Activated CD4-positive, alpha-beta memory T cell treated with anti-CD3 and anti-CD28 coated beads for 36 hours (primary cell): ENCODE results near the gene HSPH1. TPM values are rescaled to one million over a fixed set of nuclear protein-coding genes. Genes with fewer than 3 reads are reported as not detected.
A peak's percentile ranks its signal among the peaks of the same experiment; 100 is the strongest.

Experiments
- CTCF ChIA-PET: fragments of 350-600 bp; sonication (Branson Sonifier 250); formaldehyde crosslinking; loops from one replicate; lab custom pipeline; 2021; ENCODE audit warnings: antibody characterized with exemption, inconsistent platforms; lab: Charles Lee
- POLR2A ChIA-PET: fragments of 350-600 bp; sonication (Branson Sonifier 250); formaldehyde crosslinking; loops from one replicate; lab custom pipeline; 2021; ENCODE audit warnings: antibody characterized with exemption; lab: Charles Lee
- DNase-seq: peaks from one replicate; pipeline ENCODE4 v3.0.0-alpha.2; 2020
- H3K27ac Mint-ChIP-seq: one replicate; pipeline ENCODE4 v1.8.0; 2021; ENCODE audit warnings: mixed read lengths
- H3K27me3 Mint-ChIP-seq: one replicate; pipeline ENCODE4 v1.8.0; 2021; ENCODE audit warnings: mixed read lengths
- H3K36me3 Mint-ChIP-seq: one replicate; pipeline ENCODE4 v1.8.0; 2021; ENCODE audit warnings: mixed read lengths
- H3K4me1 Mint-ChIP-seq: one replicate; pipeline ENCODE4 v1.8.0; 2021; ENCODE audit warnings: low read depth, mixed read lengths
- H3K4me3 Mint-ChIP-seq: one replicate; pipeline ENCODE4 v1.8.0; 2021; ENCODE audit warnings: mild to moderate bottlenecking, mixed read lengths
- H3K9me3 Mint-ChIP-seq: one replicate; pipeline ENCODE4 v1.8.0; 2021; ENCODE audit warnings: mixed read lengths
- intact Hi-C: fragments of 100-400 bp; cut with micrococcal nuclease; formaldehyde crosslinking; loops from one replicate; pipeline ENCODE4 v1.15.1; 2023
- total RNA-seq, 2 experiments: library from RNA; stranded (reverse); gene quantifications; one replicate each; pipeline ENCODE4 v1.2.3, GENCODE V29; 2021

The HSPH1 gene
- total RNA-seq, 2 experiments from 2014 or later: 214 to 221 TPM

GRCh38 chr13:31151837-31152236 lies 9.9 kb downstream of the HSPH1 start:
- DNase-seq: no peak
- intact Hi-C loops: no loop called here
- Mint-ChIP-seq H3K4me1 (peaks cover 18% of the 10 kb centered on the region), H3K9me3 (no peaks in the 10 kb centered on the region), H3K27me3 (no peaks in the 10 kb centered on the region), H3K36me3 (peaks cover 70% of the 10 kb centered on the region), H3K4me3 (no peak overlapping the region), H3K27ac (no peak overlapping the region)
- POLR2A ChIA-PET: no interaction called here
- CTCF ChIA-PET: interaction anchor here (1.4 kb wide), 1 partner anchor 107 kb away, joined by 6 read pairs; no protein-coding TSS in a partner anchor

DNA sequence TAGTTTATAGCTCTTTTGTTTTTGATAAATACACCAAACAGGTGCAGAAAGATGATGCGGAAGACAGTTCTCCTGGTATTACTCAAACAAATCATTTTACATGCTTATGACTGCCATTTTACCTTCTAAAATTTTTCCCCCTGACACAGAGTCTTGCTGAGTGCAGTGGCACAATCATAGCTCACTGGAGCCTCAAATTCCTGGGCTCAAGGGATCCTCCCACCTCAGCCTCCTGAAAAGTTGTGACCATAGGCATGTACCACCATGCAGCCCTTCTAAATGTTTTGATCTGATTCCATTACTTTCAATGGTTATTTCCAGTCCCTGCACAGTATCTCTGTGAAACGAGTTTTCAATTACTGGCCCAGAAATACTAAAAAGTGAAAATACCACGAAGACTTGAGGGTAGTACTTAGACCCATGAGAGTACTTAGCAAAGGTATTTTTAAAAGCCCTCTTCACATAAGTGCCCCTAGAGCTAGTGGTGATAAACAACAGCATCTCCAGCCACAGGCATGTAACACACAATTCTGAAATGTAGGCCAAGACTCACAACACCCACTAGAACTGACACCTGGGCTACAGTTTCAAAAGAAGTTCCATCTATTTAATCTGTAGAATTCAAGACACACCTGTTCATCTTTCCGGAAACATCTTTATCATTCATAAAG lies 11.3 kb downstream of the HSPH1 start:
- Mint-ChIP-seq H3K27me3 (no peaks in the 10 kb centered on the region), H3K9me3 (no peaks in the 10 kb centered on the region), H3K27ac (peak overlapping the region; percentile 13), H3K4me3 (no peak overlapping the region), H3K4me1 (peaks cover 20% of the 10 kb centered on the region), H3K36me3 (peaks cover 74% of the 10 kb centered on the region)
- intact Hi-C loops: no loop called here
- DNase-seq: no peak
- ChIA-PET POLR2A (no interaction called here), CTCF (interaction anchor here (1.1 kb wide), 1 partner anchor 10 kb away, joined by 3 read pairs; no protein-coding TSS in a partner anchor)

GRCh38 chr13:31149604-31150003 lies 12.1 kb downstream of the HSPH1 start:
- Mint-ChIP-seq H3K4me1 (peaks cover 21% of the 10 kb centered on the region), H3K4me3 (no peak overlapping the region), H3K27me3 (no peaks in the 10 kb centered on the region), H3K36me3 (peaks cover 76% of the 10 kb centered on the region), H3K9me3 (no peaks in the 10 kb centered on the region), H3K27ac (no peak overlapping the region)
- no peak for DNase-seq
- CTCF ChIA-PET: interaction anchor here (1.0 kb wide), 1 partner anchor 170 kb away, joined by 3 read pairs; no protein-coding TSS in a partner anchor
- intact Hi-C loops: no loop called here
- POLR2A ChIA-PET: no interaction called here

- CTCF ChIA-PET: no interaction called here
- Mint-ChIP-seq H3K27ac (no peak overlapping the region), H3K27me3 (no peaks in the 10 kb centered on the region), H3K4me1 (peaks cover 11% of the 10 kb centered on the region), H3K36me3 (peaks cover 82% of the 10 kb centered on the region), H3K9me3 (no peaks in the 10 kb centered on the region), H3K4me3 (no peak overlapping the region)
- intact Hi-C loops: no loop called here
- POLR2A ChIA-PET: no interaction called here
- DNase-seq: no peak
Observed at GRCh38 chr13:31145417-31145816, 16.3 kb downstream of the HSPH1 start.

DNA sequence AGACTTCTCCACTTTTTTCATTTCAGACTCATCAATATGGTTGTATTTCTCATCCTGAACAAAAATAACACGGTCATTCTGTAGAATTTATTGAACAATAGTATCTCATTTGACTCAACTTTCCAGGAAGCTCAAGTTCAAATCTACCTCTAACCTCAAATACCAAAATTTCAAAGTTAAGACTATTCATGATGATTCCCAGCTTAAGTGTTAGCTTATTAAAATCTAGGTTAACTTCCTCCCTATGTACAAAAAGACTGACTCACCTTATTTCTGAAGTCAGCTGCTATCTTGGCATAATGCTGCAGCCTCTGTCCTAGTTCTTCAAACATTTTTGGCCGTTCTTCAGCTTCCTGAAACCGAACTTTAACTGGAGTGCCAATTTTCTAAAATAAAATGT lies 23.2 kb downstream of the HSPH1 start:
- ChIA-PET POLR2A (interaction anchor here (3.4 kb wide), 1 partner anchor 22 kb away, joined by 10 read pairs; no protein-coding TSS in a partner anchor), CTCF (no interaction called here)
- Mint-ChIP-seq H3K4me1 (peaks cover 37% of the 10 kb centered on the region), H3K27me3 (no peaks in the 10 kb centered on the region), H3K9me3 (no peaks in the 10 kb centered on the region), H3K4me3 (no peak overlapping the region), H3K27ac (peak overlapping the region; percentile 60), H3K36me3 (peaks cover 81% of the 10 kb centered on the region)
- no peak for DNase-seq
- intact Hi-C loops: loop anchor here (1.0 to 2.0 kb wide), 2 partner anchors 64 to 88 kb away; no protein-coding TSS in a partner anchor

DNA sequence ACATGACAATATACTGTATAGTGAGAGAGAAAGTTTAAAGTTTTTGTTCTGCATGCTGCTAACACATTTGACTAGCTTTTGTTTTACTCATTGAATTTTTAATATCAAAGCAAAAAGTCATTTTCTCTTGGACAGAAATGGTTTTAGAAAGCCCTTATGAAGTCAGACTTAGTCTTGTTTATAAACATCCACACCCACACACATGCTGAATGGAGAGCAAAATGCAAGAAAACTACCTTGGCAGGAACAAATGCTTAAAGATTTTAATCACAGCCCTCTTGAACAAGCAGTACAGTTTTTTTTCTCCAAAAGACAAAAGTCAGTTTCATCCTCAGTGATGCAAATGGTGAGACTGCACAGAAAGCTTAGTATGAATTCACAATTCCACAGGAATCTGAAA lies 25.0 kb downstream of the HSPH1 start:
- peaks cover 70% of the 10 kb centered on the region for H3K36me3 Mint-ChIP-seq
- no peak overlapping the region for H3K27ac Mint-ChIP-seq
- peaks cover 46% of the 10 kb centered on the region for H3K4me1 Mint-ChIP-seq
- no peak for DNase-seq
- H3K27me3 Mint-ChIP-seq: no peaks in the 10 kb centered on the region
- no peaks in the 10 kb centered on the region for H3K9me3 Mint-ChIP-seq
- CTCF ChIA-PET: interaction anchor here (0.6 to 1.1 kb wide), 2 partner anchors 92 to 1777 kb away, joined by 3 read pairs; no protein-coding TSS in a partner anchor
- H3K4me3 Mint-ChIP-seq: no peak overlapping the region
- POLR2A ChIA-PET: interaction anchor here (3.4 kb wide), 1 partner anchor 24 kb away, joined by 10 read pairs; no protein-coding TSS in a partner anchor
- intact Hi-C loops: no loop called here

- no peaks in the 10 kb centered on the region for H3K9me3 Mint-ChIP-seq
- peaks cover 48% of the 10 kb centered on the region for H3K36me3 Mint-ChIP-seq
- ChIA-PET POLR2A (no interaction called here), CTCF (interaction anchor here (0.8 to 1.3 kb wide), 2 partner anchors 90 to 1002 kb away, joined by 3 to 6 read pairs; no protein-coding TSS in a partner anchor)
- peaks cover 48% of the 10 kb centered on the region for H3K4me1 Mint-ChIP-seq
- no peak overlapping the region for H3K4me3 Mint-ChIP-seq
- H3K27ac Mint-ChIP-seq: peak overlapping the region; percentile 50
- intact Hi-C loops: loop anchor here (1.0 kb wide), 2 partner anchors 28 to 60 kb away; no protein-coding TSS in a partner anchor
- no peaks in the 10 kb centered on the region for H3K27me3 Mint-ChIP-seq
- DNase-seq: no peak
Observed at GRCh38 chr13:31134039-31134711, 27.5 kb downstream of the HSPH1 start.

- H3K4me3 Mint-ChIP-seq: no peak overlapping the region
- H3K27ac Mint-ChIP-seq: peak overlapping the region; percentile 50
- intact Hi-C loops: loop anchor here (1.0 kb wide), 2 partner anchors 29 to 59 kb away; no protein-coding TSS in a partner anchor
- DNase-seq: no peak
- CTCF ChIA-PET: interaction anchor here (0.8 to 1.3 kb wide), 2 partner anchors 89 to 1001 kb away, joined by 3 to 6 read pairs; no protein-coding TSS in a partner anchor
- H3K4me1 Mint-ChIP-seq: peaks cover 43% of the 10 kb centered on the region
- POLR2A ChIA-PET: no interaction called here
- no peaks in the 10 kb centered on the region for H3K9me3 Mint-ChIP-seq
- peaks cover 4% of the 10 kb centered on the region for H3K27me3 Mint-ChIP-seq
- H3K36me3 Mint-ChIP-seq: peaks cover 43% of the 10 kb centered on the region
Observed at GRCh38 chr13:31133621-31134020, 28.1 kb downstream of the HSPH1 start.

GRCh38 chr13:31131470-31131961 lies 30.2 kb downstream of the HSPH1 start:
- DNase-seq: no peak
- Mint-ChIP-seq H3K36me3 (peaks cover 24% of the 10 kb centered on the region), H3K4me1 (peaks cover 29% of the 10 kb centered on the region), H3K27ac (no peak overlapping the region), H3K9me3 (no peaks in the 10 kb centered on the region), H3K27me3 (peaks cover 15% of the 10 kb centered on the region), H3K4me3 (no peak overlapping the region)
- intact Hi-C loops: no loop called here
- ChIA-PET CTCF (no interaction called here), POLR2A (interaction anchor here (0.9 kb wide), 1 partner anchor 40 kb away, joined by 3 read pairs; no protein-coding TSS in a partner anchor)

GRCh38 chr13:31129419-31129818 lies 32.3 kb downstream of the HSPH1 start:
- POLR2A ChIA-PET: no interaction called here
- peaks cover 22% of the 10 kb centered on the region for H3K4me1 Mint-ChIP-seq
- no peaks in the 10 kb centered on the region for H3K9me3 Mint-ChIP-seq
- DNase-seq: no peak
- H3K27ac Mint-ChIP-seq: no peak overlapping the region
- peaks cover 24% of the 10 kb centered on the region for H3K27me3 Mint-ChIP-seq
- no peak overlapping the region for H3K4me3 Mint-ChIP-seq
- CTCF ChIA-PET: no interaction called here
- peaks cover 12% of the 10 kb centered on the region for H3K36me3 Mint-ChIP-seq
- intact Hi-C loops: no loop called here

GRCh38 chr13:31124204-31124603 lies 37.5 kb downstream of the HSPH1 start:
- intact Hi-C loops: no loop called here
- H3K4me1 Mint-ChIP-seq: peaks cover 3% of the 10 kb centered on the region
- no peak overlapping the region for H3K27ac Mint-ChIP-seq
- DNase-seq: no peak
- H3K27me3 Mint-ChIP-seq: peaks cover 49% of the 10 kb centered on the region
- H3K9me3 Mint-ChIP-seq: no peaks in the 10 kb centered on the region
- no peak overlapping the region for H3K4me3 Mint-ChIP-seq
- H3K36me3 Mint-ChIP-seq: no peaks in the 10 kb centered on the region
- POLR2A ChIA-PET: no interaction called here
- CTCF ChIA-PET: no interaction called here
